MM.1S (cell line): ENCODE results near the gene PCLO.

Source experiments
- DNase-seq: peaks from one replicate; pipeline ENCODE4 v3.0.0-alpha.2; 2015
- H2AFZ ChIP-seq: fragments of 300-600 bp; sonication (generic); 2 replicates; pipeline ENCODE4 v1.6.0; 2016; ENCODE audit warnings: antibody characterized with exemption, low read length
- H3F3A ChIP-seq: fragments of 300-600 bp; sonication (generic); 2 replicates; pipeline ENCODE4 v1.6.1; 2016; ENCODE audit warnings: mild to moderate bottlenecking, antibody characterized with exemption, low read length, moderate library complexity, mixed read lengths; ENCODE audit not compliant: insufficient read depth
- H3K27ac ChIP-seq: fragments of 300-600 bp; sonication (generic); 2 replicates; pipeline ENCODE4 v1.5.1; 2016; ENCODE audit warnings: mild to moderate bottlenecking, low read length
- H3K27me3 ChIP-seq: fragments of 300-600 bp; sonication (generic); replicated peaks from 2 replicates; pipeline ENCODE4 v1.6.0; 2016; ENCODE audit warnings: low read length; ENCODE audit not compliant: insufficient read depth
- H3K36me3 ChIP-seq: fragments of 300-600 bp; sonication (generic); replicated peaks from 2 replicates; pipeline ENCODE4 v1.6.1; 2016; ENCODE audit warnings: mild to moderate bottlenecking, low read length, mixed read lengths; ENCODE audit not compliant: insufficient read depth
- H3K4me1 ChIP-seq: fragments of 300-600 bp; sonication (generic); 2 replicates; pipeline ENCODE4 v1.6.1; 2016; ENCODE audit warnings: low read length, mixed read lengths
- H3K4me2 ChIP-seq: fragments of 300-600 bp; sonication (generic); 2 replicates; pipeline ENCODE4 v1.6.0; 2016; ENCODE audit warnings: low read depth, low read length
- H3K4me3 ChIP-seq: fragments of 300-600 bp; sonication (generic); 2 replicates; pipeline ENCODE4 v1.5.1; 2016; ENCODE audit warnings: low read length, mixed read lengths
- H3K79me2 ChIP-seq: fragments of 300-600 bp; sonication (generic); 2 replicates; pipeline ENCODE4 v1.6.1; 2016; ENCODE audit warnings: mixed run types, low read length, mixed read lengths
- H3K9ac ChIP-seq: fragments of 300-600 bp; sonication (generic); 2 replicates; pipeline ENCODE4 v1.6.1; 2016; ENCODE audit warnings: low read length, mixed read lengths
- H3K9me2 ChIP-seq: fragments of 300-600 bp; sonication (generic); replicated peaks from 2 replicates; pipeline ENCODE4 v1.6.1; 2016; ENCODE audit warnings: mild to moderate bottlenecking, low read length, mixed read lengths; ENCODE audit not compliant: insufficient read depth
- H3K9me3 ChIP-seq: fragments of 300-600 bp; sonication (generic); replicated peaks from 2 replicates; pipeline ENCODE4 v1.6.1; 2016; ENCODE audit warnings: mild to moderate bottlenecking, low read length, mixed read lengths; ENCODE audit not compliant: insufficient read depth
- H4K20me1 ChIP-seq: fragments of 300-600 bp; sonication (generic); 2 replicates; pipeline ENCODE4 v1.6.1; 2016; ENCODE audit warnings: mild to moderate bottlenecking, low read length, moderate library complexity, mixed read lengths; ENCODE audit not compliant: insufficient read depth
- CTCF ChIP-seq: fragments of 300-600 bp; sonication (generic); IDR thresholded peaks from 2 replicates; pipeline ENCODE4 v1.5.1; 2016; ENCODE audit warnings: antibody characterized with exemption, low read length, mixed read lengths
- EZH2 ChIP-seq: fragments of 300-600 bp; sonication (generic); optimal IDR thresholded peaks from 2 replicates; pipeline ENCODE3; 2017; ENCODE audit warnings: low read depth, mild to moderate bottlenecking, antibody characterized with exemption, low read length, mixed read lengths
- EZH2phosphoT487 ChIP-seq: fragments of 300-600 bp; sonication (generic); IDR thresholded peaks from 2 replicates; pipeline ENCODE4 v1.6.1; 2018; ENCODE audit warnings: antibody characterized with exemption, low read length

The PCLO gene

GRCh38 chr7:82851121-82851520 is 311.6 kb downstream of the PCLO start:
- Histone ChIP-seq H3K4me1 (no peaks in the 10 kb centered on the region), H3K79me2 (no peaks in the 10 kb centered on the region), H3K9ac (no peak overlapping the region), H2AFZ (no peak overlapping the region), H3K9me2 (no peaks in the 10 kb centered on the region), H3F3A (no peaks in the 10 kb centered on the region), H3K4me3 (no peak overlapping the region), H3K4me2 (no peak overlapping the region), H3K27me3 (no peaks in the 10 kb centered on the region), H3K36me3 (no peaks in the 10 kb centered on the region), H3K9me3 (no peaks in the 10 kb centered on the region), H3K27ac (no peak overlapping the region), H4K20me1 (no peaks in the 10 kb centered on the region)
- no peak for DNase-seq
- TF ChIP-seq EZH2: no peak
- TF ChIP-seq EZH2phosphoT487: no peak
- TF ChIP-seq CTCF: no peak

GRCh38 chr7:82841828-82842227 is 320.9 kb downstream of the PCLO start:
- no peak overlapping the region for H3K9ac ChIP-seq
- H3K79me2 ChIP-seq: no peaks in the 10 kb centered on the region
- no peak overlapping the region for H3K27ac ChIP-seq
- no peaks in the 10 kb centered on the region for H4K20me1 ChIP-seq
- H3K27me3 ChIP-seq: no peaks in the 10 kb centered on the region
- no peaks in the 10 kb centered on the region for H3F3A ChIP-seq
- no peaks in the 10 kb centered on the region for H3K4me1 ChIP-seq
- no peaks in the 10 kb centered on the region for H3K9me3 ChIP-seq
- TF ChIP-seq EZH2phosphoT487: no peak
- no peak for TF ChIP-seq EZH2
- no peak for TF ChIP-seq CTCF
- no peak overlapping the region for H3K4me3 ChIP-seq
- H2AFZ ChIP-seq: no peak overlapping the region
- DNase-seq: no peak
- no peak overlapping the region for H3K4me2 ChIP-seq
- no peaks in the 10 kb centered on the region for H3K36me3 ChIP-seq
- H3K9me2 ChIP-seq: no peaks in the 10 kb centered on the region

GRCh38 chr7:82840061-82840460 is 322.6 kb downstream of the PCLO start:
- DNase-seq: no peak
- Histone ChIP-seq H3F3A (no peaks in the 10 kb centered on the region), H3K9me2 (no peaks in the 10 kb centered on the region), H3K27ac (no peak overlapping the region), H4K20me1 (no peaks in the 10 kb centered on the region), H2AFZ (no peak overlapping the region), H3K9me3 (no peaks in the 10 kb centered on the region), H3K36me3 (no peaks in the 10 kb centered on the region), H3K4me3 (no peak overlapping the region), H3K79me2 (no peaks in the 10 kb centered on the region), H3K4me1 (no peaks in the 10 kb centered on the region), H3K9ac (no peak overlapping the region), H3K27me3 (no peaks in the 10 kb centered on the region), H3K4me2 (no peak overlapping the region)
- TF ChIP-seq CTCF: no peak

- Histone ChIP-seq H3F3A (no peaks in the 10 kb centered on the region), H3K4me3 (no peak overlapping the region), H4K20me1 (no peaks in the 10 kb centered on the region), H2AFZ (no peak overlapping the region), H3K9me2 (no peaks in the 10 kb centered on the region), H3K36me3 (no peaks in the 10 kb centered on the region), H3K27ac (no peak overlapping the region), H3K9me3 (no peaks in the 10 kb centered on the region), H3K9ac (no peak overlapping the region), H3K4me1 (no peaks in the 10 kb centered on the region), H3K4me2 (no peak overlapping the region), H3K27me3 (no peaks in the 10 kb centered on the region), H3K79me2 (no peaks in the 10 kb centered on the region)
- TF ChIP-seq CTCF: no peak
- no peak for TF ChIP-seq EZH2phosphoT487
- TF ChIP-seq EZH2: no peak
- DNase-seq: no peak
Measured at GRCh38 chr7:82839555-82839954, 323.1 kb downstream of the PCLO start.
